ENCODE measurements around the gene PIK3R2.

GRCh38 chr19:18218600-18218999, 65.6 kb downstream of the PIK3R2 start:
- TF ChIP-seq CTCF (IDR thresholded peaks at IDR 0.05) (no peak), EP300 (IDR thresholded peaks at IDR 0.05) (no peak), POLR2A (IDR thresholded peaks at IDR 0.05) (no peak)

All from sigmoid colon (tissue), 4 donors.